Muscle layer of colon (tissue), 2 donors: ENCODE measurements around the gene CHD5.

ENCODE experiments used
- H3K27ac ChIP-seq: one replicate; pipeline ENCODE4 v1.7.0; 2013; ENCODE audit warnings: low read depth, mild to moderate bottlenecking, low read length, moderate library complexity
- H3K27me3 ChIP-seq, 2 donors: one replicate each; pipeline ENCODE4 v1.7.0; 2013; ENCODE audit warnings: low read length in 2 of 2, mild to moderate bottlenecking in 2 of 2; ENCODE audit not compliant: insufficient read depth in 2 of 2, control insufficient read depth in 1 of 2
- H3K36me3 ChIP-seq: one replicate; pipeline ENCODE4 v1.7.0; 2013; ENCODE audit warnings: mild to moderate bottlenecking, low read length; ENCODE audit not compliant: insufficient read depth
- H3K4me1 ChIP-seq: one replicate; pipeline ENCODE4 v1.7.0; 2013; ENCODE audit warnings: mild to moderate bottlenecking, low read length; ENCODE audit not compliant: insufficient read depth
- H3K4me3 ChIP-seq, 2 donors: one replicate each; pipeline ENCODE4 v1.7.0; 2013; ENCODE audit warnings: low read length in 2 of 2, low read depth in 1 of 2, mild to moderate bottlenecking in 1 of 2, moderate library complexity in 1 of 2
- H3K9ac ChIP-seq: one replicate; pipeline ENCODE4 v1.7.0; 2013; ENCODE audit warnings: low read length
- H3K9me3 ChIP-seq: one replicate; pipeline ENCODE4 v1.7.0; 2013; ENCODE audit warnings: mild to moderate bottlenecking, low read length
- donor health status: abdominal sarcoma.
- donor health status: Adenocarcinoma of cecum.

Gene CHD5

GRCh38 chr1:6117064-6117463 is 63.1 kb downstream of the CHD5 start:
- no peak overlapping the region for H3K9ac ChIP-seq
- H3K9me3 ChIP-seq = no peaks in the 10 kb centered on the region
- no peak overlapping the region for H3K4me3 ChIP-seq
- no peaks in the 10 kb centered on the region for H3K4me1 ChIP-seq
- H3K36me3 ChIP-seq = no peaks in the 10 kb centered on the region
- H3K27me3 ChIP-seq = no peaks in the 10 kb centered on the region
- no peak overlapping the region for H3K27ac ChIP-seq

- Histone ChIP-seq H3K36me3 (no peaks in the 10 kb centered on the region), H3K4me1 (no peaks in the 10 kb centered on the region), H3K27ac (no peak overlapping the region), H3K9me3 (no peaks in the 10 kb centered on the region), H3K4me3 (no peak overlapping the region), H3K9ac (no peak overlapping the region), H3K27me3 (no peaks in the 10 kb centered on the region)
Measured at GRCh38 chr1:6116137-6116536, 64.0 kb downstream of the CHD5 start.

GRCh38 chr1:6113745-6114144 is 66.4 kb downstream of the CHD5 start:
- no peak overlapping the region for H3K4me3 ChIP-seq
- H3K9me3 ChIP-seq = no peaks in the 10 kb centered on the region
- no peak overlapping the region for H3K27ac ChIP-seq
- no peaks in the 10 kb centered on the region for H3K36me3 ChIP-seq
- no peaks in the 10 kb centered on the region for H3K4me1 ChIP-seq
- H3K27me3 ChIP-seq = peaks cover 0 to 4% of the 10 kb centered on the region in 2 donors
- no peak overlapping the region for H3K9ac ChIP-seq

- Histone ChIP-seq H3K4me1 (no peaks in the 10 kb centered on the region), H3K27ac (no peak overlapping the region), H3K9ac (no peak overlapping the region), H3K36me3 (no peaks in the 10 kb centered on the region), H3K4me3 (no peak overlapping the region), H3K9me3 (no peaks in the 10 kb centered on the region), H3K27me3 (peaks cover 0 to 11% of the 10 kb centered on the region in 2 donors)
Measured at GRCh38 chr1:6113116-6113515, 67.0 kb downstream of the CHD5 start.

GRCh38 chr1:6112690-6113005 is 67.5 kb downstream of the CHD5 start:
- Histone ChIP-seq H3K4me1 (no peaks in the 10 kb centered on the region), H3K27ac (no peak overlapping the region)

GRCh38 chr1:6111991-6112689 is 68.0 kb downstream of the CHD5 start:
- Histone ChIP-seq H3K9ac (no peak overlapping the region), H3K4me1 (no peaks in the 10 kb centered on the region)

More at GRCh38 chr1:6112690-6113005, 67.5 kb downstream of the CHD5 start:
- Histone ChIP-seq H3K27me3 (peaks cover 0 to 14% of the 10 kb centered on the region in 2 donors), H3K4me3 (no peak overlapping the region), H3K9ac (no peak overlapping the region), H3K9me3 (no peaks in the 10 kb centered on the region), H3K36me3 (no peaks in the 10 kb centered on the region)

GRCh38 chr1:6111571-6111970 is 68.5 kb downstream of the CHD5 start:
- Histone ChIP-seq H3K4me1 (no peaks in the 10 kb centered on the region), H3K36me3 (no peaks in the 10 kb centered on the region), H3K9me3 (no peaks in the 10 kb centered on the region), H3K9ac (no peak overlapping the region), H3K27me3 (peaks cover 0 to 14% of the 10 kb centered on the region in 2 donors), H3K27ac (no peak overlapping the region), H3K4me3 (no peak overlapping the region)

More at GRCh38 chr1:6111991-6112689, 68.0 kb downstream of the CHD5 start:
- no peaks in the 10 kb centered on the region for H3K36me3 ChIP-seq
- no peaks in the 10 kb centered on the region for H3K9me3 ChIP-seq
- no peak overlapping the region for H3K4me3 ChIP-seq
- peaks cover 0 to 14% of the 10 kb centered on the region in 2 donors for H3K27me3 ChIP-seq
- no peak overlapping the region for H3K27ac ChIP-seq

GRCh38 chr1:6110326-6110725 is 69.8 kb downstream of the CHD5 start:
- Histone ChIP-seq H3K9me3 (no peaks in the 10 kb centered on the region), H3K4me1 (no peaks in the 10 kb centered on the region), H3K27ac (no peak overlapping the region), H3K4me3 (no peak overlapping the region), H3K27me3 (peaks cover 0 to 24% of the 10 kb centered on the region in 2 donors), H3K9ac (no peak overlapping the region), H3K36me3 (no peaks in the 10 kb centered on the region)

- H3K4me3 ChIP-seq = no peak overlapping the region
- H3K9me3 ChIP-seq = no peaks in the 10 kb centered on the region
- peaks cover 0 to 26% of the 10 kb centered on the region in 2 donors for H3K27me3 ChIP-seq
- no peaks in the 10 kb centered on the region for H3K36me3 ChIP-seq
- H3K27ac ChIP-seq = no peak overlapping the region
- no peak overlapping the region for H3K9ac ChIP-seq
- H3K4me1 ChIP-seq = no peaks in the 10 kb centered on the region
Measured at GRCh38 chr1:6109688-6110087, 70.4 kb downstream of the CHD5 start.

- peaks cover 0 to 28% of the 10 kb centered on the region in 2 donors for H3K27me3 ChIP-seq
- no peak overlapping the region for H3K9ac ChIP-seq
- H3K27ac ChIP-seq = no peak overlapping the region
- no peaks in the 10 kb centered on the region for H3K9me3 ChIP-seq
- no peaks in the 10 kb centered on the region for H3K36me3 ChIP-seq
- no peak overlapping the region for H3K4me3 ChIP-seq
- no peaks in the 10 kb centered on the region for H3K4me1 ChIP-seq
Measured at GRCh38 chr1:6108937-6109614, 71.0 kb downstream of the CHD5 start.

- H3K9ac ChIP-seq = no peak overlapping the region
- no peaks in the 10 kb centered on the region for H3K36me3 ChIP-seq
- peaks cover 0 to 32% of the 10 kb centered on the region in 2 donors for H3K27me3 ChIP-seq
- H3K9me3 ChIP-seq = no peaks in the 10 kb centered on the region
- no peak overlapping the region for H3K27ac ChIP-seq
- H3K4me1 ChIP-seq = no peaks in the 10 kb centered on the region
- H3K4me3 ChIP-seq = no peak overlapping the region
Measured at GRCh38 chr1:6108476-6108875, 71.6 kb downstream of the CHD5 start.
